Kidney (tissue), 14 donors: ENCODE measurements around the gene ARMC12. TPM values are rescaled to one million over a fixed set of nuclear protein-coding genes. Genes with fewer than 3 reads are reported as not detected.

ENCODE experiments used
- DNase-seq, 5 donors: peaks; one replicate each; pipeline ENCODE4 v3.0.0-alpha.2; 2013 to 2020
- FAIRE-seq: peaks from 2 replicates; lab custom pipeline; 2012; peaks lifted over from hg19 to GRCh38; lab: Jason Lieb, UNC
- H3K27ac ChIP-seq, 2 donors: one replicate each; pipeline ENCODE4 v1.7.0; 2013; ENCODE audit warnings: low read depth in 2 of 2, low read length in 2 of 2, inconsistent platforms in 1 of 2
- H3K27me3 ChIP-seq: one replicate; pipeline ENCODE4 v1.7.1; 2013; ENCODE audit warnings: low read length, inconsistent platforms; ENCODE audit not compliant: control insufficient read depth, insufficient read depth
- H3K36me3 ChIP-seq, 3 donors: one replicate each; pipeline versions ENCODE4 v1.7.0 to v1.7.1; 2013; ENCODE audit warnings: low read length in 3 of 3, control low read depth in 1 of 3, inconsistent platforms in 1 of 3; ENCODE audit not compliant: insufficient read depth in 3 of 3, control insufficient read depth in 2 of 3
- H3K4me1 ChIP-seq, 3 donors: one replicate each; pipeline versions ENCODE4 v1.7.0 to v1.7.1; 2013; ENCODE audit warnings: low read length in 3 of 3, inconsistent platforms in 1 of 3, low read depth in 1 of 3; ENCODE audit not compliant: control insufficient read depth in 2 of 3, insufficient read depth in 2 of 3
- H3K4me3 ChIP-seq, 3 donors: one replicate each; pipeline versions ENCODE4 v1.7.0 to v1.8.1; 2013; ENCODE audit warnings: low read length in 3 of 3, control low read depth in 1 of 3, inconsistent platforms in 1 of 3
- H3K9ac ChIP-seq, 3 donors: one replicate each; pipeline versions ENCODE4 v1.7.0 to v1.7.1; 2013; ENCODE audit warnings: low read length in 3 of 3, control low read depth in 1 of 3, inconsistent platforms in 1 of 3
- H3K9me3 ChIP-seq, 3 donors: one replicate each; pipeline versions ENCODE4 v1.7.0 to v1.7.1; 2013; ENCODE audit warnings: low read length in 3 of 3, control low read depth in 1 of 3, inconsistent platforms in 1 of 3; ENCODE audit not compliant: control insufficient read depth in 2 of 3, insufficient read depth in 1 of 3
- intact Hi-C: fragments of 100-400 bp; cut with DNase I; formaldehyde crosslinking; loops from one replicate; pipeline ENCODE4 v1.11.1; 2022
- polyA plus RNA-seq: library from polyadenylated mRNA; stranded (reverse); fragments of 350-450 nt; fragmentation: Illumina TruSeq; extraction: RNeasy Lipid Tissue Mini Kit (QIAGEN cat#74804); gene quantifications from one replicate; pipeline ENCODE4 v1.2.3, GENCODE V29; 2014; ENCODE audit warnings: low read depth, low replicate concordance; ENCODE audit not compliant: insufficient read depth
- total RNA-seq: library from RNA; stranded (reverse); fragmentation: NEBNext Ultra II Directional; extraction: Animal tissue kit (Norgen Biotek cat#: 25700); gene quantifications from one replicate; pipeline ENCODE4 v1.2.1, GENCODE V29; 2021
- TF ChIP-seq, protein P1 (sequence below): IDR thresholded peaks from 3 replicates; pipeline ENCODE4 v1.5.1; 2012; ENCODE audit warnings: mild to moderate bottlenecking, moderate library complexity, borderline replicate concordance; ENCODE audit not compliant: insufficient read depth; ENCODE audit errors: extremely low read depth
- donor health status: control.
- donor health status: control.
- donor health status: control.
- donor health status: control.
- donor health status: control.
- donor health status: DM: yes; HTN: yes; CAD: no.
- donor health status: Normal renal cell carcinoma (clear cell type).

Gene ARMC12
- total and polyA plus RNA-seq, 2 donors from 2014 or later: 0.47 to 0.69 TPM

DNA sequence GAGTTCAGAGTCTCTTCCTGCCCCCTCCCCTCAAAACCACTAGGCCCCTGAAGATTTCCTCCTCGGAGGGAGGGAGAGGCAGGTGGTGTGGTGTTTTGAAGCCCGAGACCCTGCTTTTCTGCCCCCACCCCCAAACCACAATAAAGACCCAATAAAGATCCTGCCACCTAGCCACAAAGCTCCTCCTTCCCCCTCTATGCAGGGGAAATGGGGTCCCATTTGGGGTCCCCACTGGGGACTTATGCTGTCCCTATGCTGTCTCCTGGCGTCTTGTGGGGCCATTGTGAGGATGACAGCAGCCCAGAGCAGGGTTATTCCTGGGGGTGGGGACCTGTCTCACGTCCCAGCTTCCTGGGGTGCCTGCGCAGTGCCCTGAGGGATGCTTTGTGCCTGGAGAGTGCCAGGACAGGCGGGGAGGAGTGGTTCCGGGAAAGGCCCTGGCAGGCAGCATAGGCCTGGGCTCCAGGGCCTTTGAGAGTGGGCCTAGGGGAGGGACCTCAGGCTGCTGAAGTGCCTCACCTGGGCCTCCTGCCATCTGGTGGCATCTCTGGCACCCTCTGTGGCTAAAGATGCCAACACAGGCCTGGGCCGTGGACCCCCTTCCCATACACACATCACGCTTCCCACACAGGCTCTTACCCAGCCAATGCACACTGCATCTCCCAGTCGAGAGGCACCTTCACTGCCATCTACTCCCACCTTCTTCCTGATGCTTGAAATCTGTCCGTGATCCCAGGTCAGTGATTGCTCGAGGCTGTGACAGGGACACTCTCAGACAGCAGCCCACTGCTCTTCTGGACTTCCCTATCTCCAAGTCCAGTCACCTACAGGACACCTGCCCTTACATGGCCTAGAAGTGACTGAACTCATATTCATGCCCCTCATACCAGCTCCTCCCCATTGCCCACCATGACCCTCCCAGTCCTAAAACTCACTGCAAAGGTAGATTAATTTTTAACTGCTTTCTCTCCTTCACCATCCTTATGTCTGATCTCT is 7.9 kb upstream of the ARMC12 start:
- Histone ChIP-seq H3K9ac (peak overlapping the region in 2 of 3 donors; percentile 71 to 80), H3K4me3 (peak overlapping the region in 2 of 3 donors; percentile 57 to 66), H3K27ac (peak overlapping the region; percentile 97 to 99), H3K9me3 (no peaks in the 10 kb centered on the region), H3K36me3 (no peaks in the 10 kb centered on the region), H3K27me3 (no peaks in the 10 kb centered on the region), H3K4me1 (peaks cover 0 to 55% (median 55%) of the 10 kb centered on the region in 3 donors)
- TF ChIP-seq, protein P1, sequence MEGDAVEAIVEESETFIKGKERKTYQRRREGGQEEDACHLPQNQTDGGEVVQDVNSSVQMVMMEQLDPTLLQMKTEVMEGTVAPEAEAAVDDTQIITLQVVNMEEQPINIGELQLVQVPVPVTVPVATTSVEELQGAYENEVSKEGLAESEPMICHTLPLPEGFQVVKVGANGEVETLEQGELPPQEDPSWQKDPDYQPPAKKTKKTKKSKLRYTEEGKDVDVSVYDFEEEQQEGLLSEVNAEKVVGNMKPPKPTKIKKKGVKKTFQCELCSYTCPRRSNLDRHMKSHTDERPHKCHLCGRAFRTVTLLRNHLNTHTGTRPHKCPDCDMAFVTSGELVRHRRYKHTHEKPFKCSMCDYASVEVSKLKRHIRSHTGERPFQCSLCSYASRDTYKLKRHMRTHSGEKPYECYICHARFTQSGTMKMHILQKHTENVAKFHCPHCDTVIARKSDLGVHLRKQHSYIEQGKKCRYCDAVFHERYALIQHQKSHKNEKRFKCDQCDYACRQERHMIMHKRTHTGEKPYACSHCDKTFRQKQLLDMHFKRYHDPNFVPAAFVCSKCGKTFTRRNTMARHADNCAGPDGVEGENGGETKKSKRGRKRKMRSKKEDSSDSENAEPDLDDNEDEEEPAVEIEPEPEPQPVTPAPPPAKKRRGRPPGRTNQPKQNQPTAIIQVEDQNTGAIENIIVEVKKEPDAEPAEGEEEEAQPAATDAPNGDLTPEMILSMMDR: no peak
- peak in 1 of 5 donors; percentile 84 for DNase-seq
- intact Hi-C loops: loop anchor here (5.0 kb wide), 1 partner anchor 42 kb away; the partner anchor contains the start of gene FKBP5
- FAIRE-seq: no peak

DNA sequence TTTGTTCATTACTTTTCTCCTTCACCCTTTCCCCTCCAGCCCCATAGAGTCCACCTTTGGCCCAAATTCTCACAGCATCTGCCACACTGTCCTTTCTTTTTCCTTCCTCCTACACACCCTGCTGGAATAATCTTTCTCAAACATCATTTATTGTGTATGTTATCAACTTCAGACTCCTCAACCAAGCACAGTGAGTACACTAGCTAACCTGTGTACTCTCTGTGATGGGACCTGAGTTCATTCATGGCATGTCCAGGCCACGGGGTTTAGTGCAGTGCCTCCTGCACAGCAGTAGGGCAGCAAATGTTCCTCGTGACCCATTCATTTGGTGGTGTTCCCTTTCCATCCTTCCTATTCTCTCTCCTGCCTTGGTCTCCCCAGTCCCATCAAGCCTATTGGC is 7.1 kb upstream of the ARMC12 start:
- peak overlapping the region in 1 of 2 donors; percentile 52 for H3K27ac ChIP-seq

DNA sequence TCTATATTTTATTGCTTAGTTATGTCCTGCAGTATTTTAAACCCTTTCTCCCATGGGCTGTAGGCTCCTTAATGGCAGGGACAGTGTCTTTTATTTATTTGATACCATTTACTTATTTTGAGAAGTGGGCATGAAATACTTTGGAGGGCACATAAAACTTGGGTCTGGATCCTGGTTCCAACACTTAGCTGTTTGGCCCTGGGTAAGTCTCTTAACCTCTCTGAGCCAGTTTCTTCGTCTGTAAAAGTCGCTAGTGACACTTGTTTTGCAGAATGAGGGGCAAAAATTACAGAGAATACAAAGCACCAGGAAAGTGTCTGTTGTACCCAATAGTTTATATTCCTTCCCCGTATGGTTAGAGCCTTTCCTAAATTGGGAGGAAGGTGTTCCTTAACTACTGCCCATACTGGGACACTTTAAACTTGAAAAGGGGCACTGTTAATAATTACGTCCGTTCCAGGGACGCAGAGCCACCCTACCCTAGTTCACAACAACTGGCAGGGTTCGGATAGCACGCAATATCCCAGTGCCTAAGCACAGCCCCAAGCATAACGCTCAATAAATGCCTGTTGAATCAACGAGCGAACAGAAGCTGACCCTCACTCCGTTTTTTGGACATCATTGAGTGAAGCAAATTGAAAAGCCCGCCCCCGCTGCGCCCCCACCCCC is 6.0 kb upstream of the ARMC12 start:
- peak overlapping the region in 2 of 3 donors; percentile 9 to 44 for H3K9ac ChIP-seq
- DNase-seq: no peak

More for the DNA sequence above, 7.1 kb upstream of the ARMC12 start:
- no peaks in the 10 kb centered on the region for H3K27me3 ChIP-seq
- H3K9me3 ChIP-seq: no peaks in the 10 kb centered on the region
- peaks cover 0 to 55% (median 55%) of the 10 kb centered on the region in 3 donors for H3K4me1 ChIP-seq
- FAIRE-seq: no peak
- intact Hi-C loops: loop anchor here (5.0 kb wide), 1 partner anchor 42 kb away; the partner anchor contains the start of gene FKBP5
- H3K9ac ChIP-seq: no peak overlapping the region
- H3K36me3 ChIP-seq: no peaks in the 10 kb centered on the region
- no peak overlapping the region for H3K4me3 ChIP-seq
- no peak for DNase-seq
- TF ChIP-seq, protein P1: no peak

More for the DNA sequence above, 6.0 kb upstream of the ARMC12 start:
- H3K4me3 ChIP-seq: peak overlapping the region; percentile 40 to 70 (median 59)
- TF ChIP-seq, protein P1: no peak
- H3K27me3 ChIP-seq: no peaks in the 10 kb centered on the region
- H3K4me1 ChIP-seq: peaks cover 0 to 53% (median 48%) of the 10 kb centered on the region in 3 donors
- intact Hi-C loops: no loop called here
- FAIRE-seq: no peak
- no peaks in the 10 kb centered on the region for H3K9me3 ChIP-seq
- H3K36me3 ChIP-seq: no peaks in the 10 kb centered on the region
- H3K27ac ChIP-seq: peak overlapping the region; percentile 85 to 96
